NCI-H524 treated with DMSO at 0.1 percent for 48 hours (cell line): ENCODE data around the gene DIP2C.
"Not testable (repeated sequence)": the region's sequence is repeated elsewhere in the genome, so short reads cannot be mapped to it uniquely, and the experiment has no call there.

Experiments used
- DNase-seq: peaks from one replicate; lab custom pipeline; 2025; lab: John Stamatoyannopoulos, UW

DIP2C gene

GRCh38 chr10:532331-532730 is 157.1 kb downstream of the DIP2C start:
- not testable (repeated sequence) for DNase-seq

- DNase-seq = no peak
These were observed 157.9 kb downstream of the DIP2C start for GRCh38 chr10:531541-531940.

GRCh38 chr10:530717-531116 is 158.8 kb downstream of the DIP2C start:
- DNase-seq = no peak

GRCh38 chr10:529468-530230 is 159.8 kb downstream of the DIP2C start:
- DNase-seq = no peak

- DNase-seq = no peak
These were observed 161.0 kb downstream of the DIP2C start for GRCh38 chr10:528173-529165.

- DNase-seq = no peak
These were observed 162.1 kb downstream of the DIP2C start for GRCh38 chr10:527416-527815.

- no peak for DNase-seq
These were observed 162.7 kb downstream of the DIP2C start for GRCh38 chr10:526651-527312.

- no peak for DNase-seq
These were observed 163.7 kb downstream of the DIP2C start for GRCh38 chr10:525565-526315.

GRCh38 chr10:523925-524324 is 165.5 kb downstream of the DIP2C start:
- no peak for DNase-seq

GRCh38 chr10:522350-522749 is 167.1 kb downstream of the DIP2C start:
- DNase-seq = no peak

- no peak for DNase-seq
These were observed 167.9 kb downstream of the DIP2C start for GRCh38 chr10:521261-522250.

- DNase-seq = no peak
These were observed 169.1 kb downstream of the DIP2C start for GRCh38 chr10:520402-520787.

GRCh38 chr10:519716-520401 is 169.6 kb downstream of the DIP2C start:
- DNase-seq = no peak

GRCh38 chr10:519055-519715 is 170.3 kb downstream of the DIP2C start:
- DNase-seq = no peak

GRCh38 chr10:517872-518475 is 171.5 kb downstream of the DIP2C start:
- no peak for DNase-seq

GRCh38 chr10:517241-517830 is 172.1 kb downstream of the DIP2C start:
- no peak for DNase-seq

- DNase-seq = no peak
These were observed 172.7 kb downstream of the DIP2C start for GRCh38 chr10:516764-517163.

- DNase-seq = no peak
These were observed 173.8 kb downstream of the DIP2C start for GRCh38 chr10:515674-516073.
